Caco-2 (cell line): ENCODE measurements around the gene KRT13. TPM values are rescaled to one million over a fixed set of nuclear protein-coding genes. Genes with fewer than 3 reads are reported as not detected.

Experiments
- BruUV-seq: library from RNA; stranded (reverse); fragments of 400-500 nt; replicated peaks from 2 replicates; lab custom pipeline; 2021; lab: Mats Ljungman, UMichigan
- CTCF ChIA-PET: fragments of 300-600 bp; sonication (Branson Sonifier 250); formaldehyde crosslinking; loops from one replicate; lab custom pipeline; 2022; ENCODE audit warnings: antibody characterized with exemption; lab: Charles Lee
- POLR2A ChIA-PET: fragments of 300-600 bp; sonication (Branson Sonifier 250); formaldehyde crosslinking; loops from one replicate; lab custom pipeline; 2022; ENCODE audit warnings: antibody characterized with exemption; lab: Charles Lee
- DNase-seq, 2 experiments: peaks; one replicate each; pipeline versions ENCODE4 v3.0.0 to v3.0.0-alpha.2; 2020 to 2022
- H3K27me3 ChIP-seq: replicated peaks from 2 replicates; pipeline ENCODE4 v1.6.0; 2011; ENCODE audit warnings: low read length; ENCODE audit not compliant: control insufficient read depth, insufficient read depth
- H3K36me3 ChIP-seq: 2 replicates; pipeline ENCODE4 v1.5.1; 2011; ENCODE audit warnings: low read length; ENCODE audit not compliant: control insufficient read depth, insufficient read depth
- H3K4me1 ChIP-seq: fragments of 250-450 bp; sonication (Bioruptor Pico); 2 replicates; pipeline ENCODE4 v1.5.1; 2020; ENCODE audit warnings: mild to moderate bottlenecking
- H3K4me3 ChIP-seq: 2 replicates; pipeline ENCODE4 v1.5.1; 2011; ENCODE audit warnings: low read depth, mild to moderate bottlenecking, control low read depth, low read length
- H3K9me3 ChIP-seq: fragments of 250-450 bp; sonication (Bioruptor Pico); 2 replicates; pipeline ENCODE4 v1.5.1; 2020; ENCODE audit warnings: mild to moderate bottlenecking, moderate library complexity
- H3K27ac Mint-ChIP-seq: one replicate; pipeline ENCODE4 v1.8.0; 2022; ENCODE audit warnings: mixed read lengths; ENCODE audit not compliant: unreplicated experiment
- H3K27me3 Mint-ChIP-seq: one replicate; pipeline ENCODE4 v1.8.0; 2022; ENCODE audit warnings: mixed read lengths; ENCODE audit not compliant: insufficient read depth, unreplicated experiment
- H3K36me3 Mint-ChIP-seq: one replicate; pipeline ENCODE4 v1.8.0; 2022; ENCODE audit warnings: mild to moderate bottlenecking, mixed read lengths; ENCODE audit not compliant: insufficient read depth, unreplicated experiment
- H3K4me1 Mint-ChIP-seq: one replicate; pipeline ENCODE4 v1.8.0; 2022; ENCODE audit warnings: low read depth, mixed read lengths; ENCODE audit not compliant: unreplicated experiment
- H3K4me3 Mint-ChIP-seq: one replicate; pipeline ENCODE4 v1.8.0; 2022; ENCODE audit warnings: mild to moderate bottlenecking, moderate library complexity, mixed read lengths; ENCODE audit not compliant: unreplicated experiment
- H3K9me3 Mint-ChIP-seq: one replicate; pipeline ENCODE4 v1.8.0; 2022; ENCODE audit warnings: mixed read lengths; ENCODE audit not compliant: unreplicated experiment
- intact Hi-C: fragments of 100-400 bp; cut with micrococcal nuclease; formaldehyde crosslinking; loops from one replicate; pipeline ENCODE4 v1.10.0; 2022; ENCODE audit not compliant: unreplicated experiment
- total RNA-seq: library from RNA; stranded (reverse); gene quantifications from 2 replicates; pipeline ENCODE4 v1.2.3, GENCODE V29; 2022
- TF ChIP-seq, protein P1 (sequence below), 2 experiments: fragments of 200-600 bp in 1 of 2; IDR thresholded peaks; 1 replicate in 1 of 2; 2 replicates in 1 of 2; pipeline versions ENCODE4 v1.5.1 to v1.8.0; 2011 to 2022; ENCODE audit warnings: antibody characterized with exemption in 1 of 2, control low read depth in 1 of 2, inconsistent platforms in 1 of 2, low read depth in 1 of 2, low read length in 1 of 2, mild to moderate bottlenecking in 1 of 2, moderate library complexity in 1 of 2; ENCODE audit not compliant: insufficient read depth in 1 of 2, severe bottlenecking in 1 of 2, unreplicated experiment in 1 of 2

KRT13 gene
- total RNA-seq, 1 experiment from 2014 or later, result not detected

DNA sequence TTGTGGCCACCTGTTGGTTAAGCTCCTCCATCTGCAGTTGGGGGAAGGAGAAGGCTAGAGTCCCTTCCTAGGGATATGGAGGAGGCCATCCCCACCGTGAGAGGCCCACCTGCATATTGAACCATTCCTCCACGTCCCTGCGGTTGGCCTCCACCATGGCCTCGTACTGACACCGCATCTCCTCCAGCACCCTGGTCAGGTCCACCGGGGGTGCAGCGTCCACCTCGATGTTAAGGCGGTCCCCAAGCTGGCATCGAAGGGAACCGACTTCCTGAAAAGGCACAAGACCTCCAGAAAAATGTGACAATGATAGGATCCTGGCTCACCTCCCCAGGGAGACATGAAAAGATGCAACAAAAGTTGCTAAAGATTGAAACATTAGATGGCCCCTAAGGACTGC is 41.2 kb downstream of the KRT13 start:
- DNase-seq, result no peak
- POLR2A ChIA-PET, result no interaction called here

DNA sequence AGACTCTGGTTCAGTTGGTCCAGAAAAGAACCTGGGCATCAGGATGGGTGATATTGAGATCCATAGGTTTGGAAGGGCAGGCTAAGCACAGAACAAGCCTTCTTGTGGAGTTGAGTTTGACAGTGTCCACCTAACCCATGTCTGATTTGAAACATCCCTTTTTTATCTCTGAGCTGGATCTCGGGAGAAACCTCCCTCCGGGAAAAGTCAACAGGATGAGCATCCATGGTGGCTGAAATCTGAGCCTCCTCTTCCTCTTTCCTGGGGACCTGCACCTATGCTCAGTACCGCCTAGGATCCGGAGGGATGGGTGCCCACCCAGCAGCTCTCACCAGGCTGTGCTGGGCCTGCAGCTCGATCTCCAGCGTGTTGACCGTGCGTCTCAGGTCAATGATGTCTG is 41.7 kb downstream of the KRT13 start:
- H3K4me1 ChIP-seq, result no peaks in the 10 kb centered on the region
- Mint-ChIP-seq H3K9me3 (peaks cover 10% of the 10 kb centered on the region), H3K4me3 (no peak overlapping the region), H3K4me1 (no peaks in the 10 kb centered on the region), H3K27ac (no peak overlapping the region), H3K27me3 (no peaks in the 10 kb centered on the region), H3K36me3 (no peaks in the 10 kb centered on the region)
- CTCF ChIA-PET, result interaction anchor here (0.7 kb wide), 1 partner anchor 46 kb away, joined by 3 read pairs; no protein-coding TSS in a partner anchor
- no peaks in the 10 kb centered on the region for H3K27me3 ChIP-seq
- TF ChIP-seq, protein P1, sequence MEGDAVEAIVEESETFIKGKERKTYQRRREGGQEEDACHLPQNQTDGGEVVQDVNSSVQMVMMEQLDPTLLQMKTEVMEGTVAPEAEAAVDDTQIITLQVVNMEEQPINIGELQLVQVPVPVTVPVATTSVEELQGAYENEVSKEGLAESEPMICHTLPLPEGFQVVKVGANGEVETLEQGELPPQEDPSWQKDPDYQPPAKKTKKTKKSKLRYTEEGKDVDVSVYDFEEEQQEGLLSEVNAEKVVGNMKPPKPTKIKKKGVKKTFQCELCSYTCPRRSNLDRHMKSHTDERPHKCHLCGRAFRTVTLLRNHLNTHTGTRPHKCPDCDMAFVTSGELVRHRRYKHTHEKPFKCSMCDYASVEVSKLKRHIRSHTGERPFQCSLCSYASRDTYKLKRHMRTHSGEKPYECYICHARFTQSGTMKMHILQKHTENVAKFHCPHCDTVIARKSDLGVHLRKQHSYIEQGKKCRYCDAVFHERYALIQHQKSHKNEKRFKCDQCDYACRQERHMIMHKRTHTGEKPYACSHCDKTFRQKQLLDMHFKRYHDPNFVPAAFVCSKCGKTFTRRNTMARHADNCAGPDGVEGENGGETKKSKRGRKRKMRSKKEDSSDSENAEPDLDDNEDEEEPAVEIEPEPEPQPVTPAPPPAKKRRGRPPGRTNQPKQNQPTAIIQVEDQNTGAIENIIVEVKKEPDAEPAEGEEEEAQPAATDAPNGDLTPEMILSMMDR (IDR thresholded peaks at IDR 0.05; ENCODE audit: insufficient read depth in 1 of 2, low read depth in 1 of 2, low read length in 1 of 2, severe bottlenecking in 1 of 2, unreplicated experiment in 1 of 2), result no peak
- intact Hi-C loops, result no loop called here
- DNase-seq, result no peak
- H3K36me3 ChIP-seq, result no peaks in the 10 kb centered on the region
- no TSS peak for BruUV-seq
- peaks cover 6% of the 10 kb centered on the region for H3K9me3 ChIP-seq
- POLR2A ChIA-PET, result no interaction called here
- H3K4me3 ChIP-seq, result no peak overlapping the region

More for the DNA sequence above, 41.2 kb downstream of the KRT13 start:
- Histone ChIP-seq H3K9me3 (peaks cover 6% of the 10 kb centered on the region), H3K4me3 (no peak overlapping the region), H3K36me3 (no peaks in the 10 kb centered on the region), H3K27me3 (no peaks in the 10 kb centered on the region), H3K4me1 (no peaks in the 10 kb centered on the region)
- Mint-ChIP-seq H3K9me3 (peaks cover 10% of the 10 kb centered on the region), H3K4me3 (no peak overlapping the region), H3K27ac (no peak overlapping the region), H3K36me3 (no peaks in the 10 kb centered on the region), H3K27me3 (no peaks in the 10 kb centered on the region), H3K4me1 (no peaks in the 10 kb centered on the region)
- TF ChIP-seq, protein P1 (IDR thresholded peaks at IDR 0.05; ENCODE audit: insufficient read depth in 1 of 2, low read depth in 1 of 2, low read length in 1 of 2, severe bottlenecking in 1 of 2, unreplicated experiment in 1 of 2), result no peak
- CTCF ChIA-PET, result interaction anchor here (0.7 kb wide), 1 partner anchor 46 kb away, joined by 3 read pairs; no protein-coding TSS in a partner anchor
- intact Hi-C loops, result no loop called here
- no TSS peak for BruUV-seq

DNA sequence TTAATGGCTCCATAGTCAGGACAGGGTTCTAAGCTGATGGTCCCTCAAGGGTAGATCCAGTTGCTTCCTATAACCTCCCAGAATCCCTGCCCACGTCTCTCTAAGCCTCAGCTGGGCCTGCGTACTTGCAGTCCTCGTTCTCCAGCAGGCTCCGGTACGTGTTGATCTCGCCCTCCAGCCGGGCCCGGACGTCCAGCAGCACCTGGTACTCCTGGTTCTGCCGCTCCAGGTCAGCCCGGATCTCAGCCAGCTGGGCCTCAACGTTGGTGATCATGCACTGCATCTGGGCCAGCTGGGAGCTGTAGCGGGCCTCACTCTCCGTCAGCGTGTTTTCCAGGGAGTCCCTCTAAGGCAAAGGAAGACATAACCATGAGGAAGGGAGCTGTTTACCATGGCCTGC is 42.7 kb downstream of the KRT13 start:
- no TSS peak for BruUV-seq
- TF ChIP-seq, protein P1 (IDR thresholded peaks at IDR 0.05; ENCODE audit: insufficient read depth in 1 of 2, low read depth in 1 of 2, low read length in 1 of 2, severe bottlenecking in 1 of 2, unreplicated experiment in 1 of 2), result no peak
- H3K27me3 ChIP-seq, result no peaks in the 10 kb centered on the region
- intact Hi-C loops, result no loop called here
- H3K9me3 ChIP-seq, result peaks cover under 1% of the 10 kb centered on the region
- no peaks in the 10 kb centered on the region for H3K36me3 Mint-ChIP-seq
- no peaks in the 10 kb centered on the region for H3K4me1 Mint-ChIP-seq
- H3K4me3 Mint-ChIP-seq, result no peak overlapping the region
- no peak overlapping the region for H3K4me3 ChIP-seq
- no peaks in the 10 kb centered on the region for H3K4me1 ChIP-seq
- H3K27me3 Mint-ChIP-seq, result no peaks in the 10 kb centered on the region
- DNase-seq, result no peak
- no peaks in the 10 kb centered on the region for H3K9me3 Mint-ChIP-seq
- no peak overlapping the region for H3K27ac Mint-ChIP-seq
- H3K36me3 ChIP-seq, result no peaks in the 10 kb centered on the region
- POLR2A ChIA-PET, result no interaction called here
- CTCF ChIA-PET, result no interaction called here
